ENCODE data around the gene FZD2.
"Not testable (repeated sequence)": the region's sequence is repeated elsewhere in the genome, so short reads cannot be mapped to it uniquely, and the experiment has no call there.

Gene FZD2

GRCh38 chr17:44556832-44557606 lies at the start of gene FZD2:
FZD2 (plus strand) TSS chr17:44557484; CDS start chr17:44557689, 205 bp downstream.
- no peak for DNase-seq

- not testable (repeated sequence) for DNase-seq
Observed at GRCh38 chr17:44511241-44512134, 45.8 kb upstream of the FZD2 start.

- no peak for DNase-seq
Observed at GRCh38 chr17:44518032-44518431, 39.3 kb upstream of the FZD2 start.

GRCh38 chr17:44522883-44523671 lies 34.2 kb upstream of the FZD2 start:
- DNase-seq, result peak in 3 of 4 experiments; percentile 4 to 19 (median 18)

- DNase-seq, result no peak
Observed at GRCh38 chr17:44523672-44523972, 33.7 kb upstream of the FZD2 start.

- DNase-seq, result no peak
Observed at GRCh38 chr17:44527102-44527501, 30.2 kb upstream of the FZD2 start.

- DNase-seq, result no peak
Observed at GRCh38 chr17:44527954-44528353, 29.3 kb upstream of the FZD2 start.

GRCh38 chr17:44529864-44530263 lies 27.4 kb upstream of the FZD2 start:
- no peak for DNase-seq

GRCh38 chr17:44530896-44531418 lies 26.3 kb upstream of the FZD2 start:
- no peak for DNase-seq

GRCh38 chr17:44533533-44534246 lies 23.6 kb upstream of the FZD2 start:
- peak; percentile 75 to 81 (median 79) for DNase-seq

- DNase-seq, result no peak
Observed at GRCh38 chr17:44536090-44536953, 21.0 kb upstream of the FZD2 start.

GRCh38 chr17:44537922-44538321 lies 19.4 kb upstream of the FZD2 start:
- not testable (repeated sequence) for DNase-seq

- DNase-seq, result no peak
Observed at GRCh38 chr17:44539673-44540072, 17.6 kb upstream of the FZD2 start.

- no peak for DNase-seq
Observed at GRCh38 chr17:44540246-44541084, 16.8 kb upstream of the FZD2 start.

- no peak for DNase-seq
Observed at GRCh38 chr17:44541884-44542581, 15.3 kb upstream of the FZD2 start.

- no peak for DNase-seq
Observed at GRCh38 chr17:44543213-44543904, 13.9 kb upstream of the FZD2 start.

GRCh38 chr17:44543905-44544523 lies 13.3 kb upstream of the FZD2 start:
- DNase-seq, result no peak
